Pancreas (tissue), 10 donors: Measurements from ENCODE around the gene ABCG1. TPM values are rescaled to one million over a fixed set of nuclear protein-coding genes. Genes with fewer than 3 reads are reported as not detected.

ENCODE experiments used
- ATAC-seq, 4 donors: fragments of 200-7000 bp; cut with Tn5 transposase; one replicate each; pipeline versions ENCODE4 v1.8.0 to v1.9.1; 2020; ENCODE audit warnings: mild to moderate bottlenecking in 4 of 4, moderate library complexity in 4 of 4
- DNase-seq, 6 donors: peaks; one replicate each; pipeline ENCODE4 v3.0.0-alpha.2; 2020
- FAIRE-seq: peaks from 2 replicates; lab custom pipeline; 2012; peaks lifted over from hg19 to GRCh38; lab: Jason Lieb, UNC
- H3K27ac ChIP-seq, 4 donors: fragments of 200-600 bp; sonication (generic); 1 replicate in 3 of 4; 2 replicates in 1 of 4; pipeline versions ENCODE4 v1.5.0 to v1.8.0; 2020
- H3K27me3 ChIP-seq, 4 donors: fragments of 200-600 bp; one replicate each; pipeline ENCODE4 v1.8.0; 2021
- H3K36me3 ChIP-seq, 3 donors: fragments of 200-600 bp; sonication (generic) in 1 of 3; one replicate each; pipeline versions ENCODE4 v1.5.0 to v1.8.0; 2020 to 2021
- H3K4me1 ChIP-seq, 3 donors: fragments of 200-600 bp; one replicate each; pipeline ENCODE4 v1.8.0; 2021
- H3K4me3 ChIP-seq, 4 donors: fragments of 200-600 bp; sonication (generic) in 2 of 4; one replicate each; pipeline versions ENCODE4 v1.5.0 to v1.8.0; 2020 to 2021
- H3K9me3 ChIP-seq, 4 donors: fragments of 200-600 bp; one replicate each; pipeline ENCODE4 v1.8.0; 2021
- CTCF ChIP-seq, 4 donors: fragments of 200-600 bp; sonication (generic) in 3 of 4; IDR thresholded peaks; one replicate each; pipeline versions ENCODE4 v1.5.0 to v1.8.0; 2021; ENCODE audit warnings: antibody characterized with exemption in 4 of 4
- WGBS, 2 donors: extraction: QIAGEN DNeasy Blood & Tissue Kit; methylation state at CpG; one replicate each; pipeline ENCODE4 v1.1.7; 2013; 5-methylcytosine and 5-hydroxymethylcytosine counted together
- intact Hi-C, 3 donors: fragments of 100-400 bp; cut with DNase I; formaldehyde crosslinking; loops; one replicate each; pipeline versions ENCODE4 v1.11.1 to v1.14.2; 2022
- polyA plus RNA-seq, 2 donors: library from polyadenylated mRNA; stranded (reverse); fragments of 200-250 nt; gene quantifications; one replicate each; pipeline ENCODE4 v1.2.3, GENCODE V29; 2013
- total RNA-seq, 6 donors: library from RNA; stranded (reverse); fragmentation: NEBNext Ultra II Directional in 4 of 6; extraction: Animal tissue kit (Norgen Biotek cat#: 25700) in 4 of 6; gene quantifications; one replicate each; pipeline versions ENCODE4 v1.2.1 to v1.2.4, GENCODE V29; 2021 to 2023
- donor health status: healthy with polysubstance abuse.
- donor health status: DM: no; HTN: no; CAD: no; lungs with moderate emphysema.
- donor health status: DM: no; HTN: no; CAD: no.
- donor health status: control.
- donor health status: control.
- donor health status: Bipolar disorder and iron deficiency.
- donor health status: DM: yes; HTN: yes; CAD: no.
- donor health status: DM: no; HTN: no; CAD: no.
- donor health status: DM: no; HTN: no; CAD: no.
- donor health status: DM: yes; HTN: yes; CAD: no.

Gene ABCG1
- total and polyA plus RNA-seq, 8 donors, result 1.6 to 10.3 (median 4.2) TPM

- Histone ChIP-seq H3K36me3 (no peaks in the 10 kb centered on the region), H3K4me3 (no peak overlapping the region), H3K4me1 (no peaks in the 10 kb centered on the region), H3K27me3 (no peaks in the 10 kb centered on the region), H3K27ac (no peak overlapping the region), H3K9me3 (no peaks in the 10 kb centered on the region)
- DNase-seq (no peak), FAIRE-seq (no peak), ATAC-seq (no peak)
- WGBS, 2 donors, result 85 to 89% methylated on average over 29 of the region's 29 CpGs
- TF ChIP-seq CTCF (IDR thresholded peaks at IDR 0.05), result no peak
- intact Hi-C loops, result no loop called here
These were observed 54.2 kb downstream of the ABCG1 start for GRCh38 chr21:42272984-42273600.

GRCh38 chr21:42276076-42276475, 57.1 kb downstream of the ABCG1 start:
- no peak for TF ChIP-seq CTCF (IDR thresholded peaks at IDR 0.05)
- Histone ChIP-seq H3K9me3 (no peaks in the 10 kb centered on the region), H3K4me3 (no peak overlapping the region), H3K36me3 (no peaks in the 10 kb centered on the region), H3K27me3 (no peaks in the 10 kb centered on the region), H3K4me1 (no peaks in the 10 kb centered on the region), H3K27ac (no peak overlapping the region)
- ATAC-seq (no peak), DNase-seq (no peak), FAIRE-seq (no peak)
- 71 to 84% methylated on average over 13 of the region's 13 CpGs for WGBS, 2 donors
- intact Hi-C loops, result no loop called here

GRCh38 chr21:42276526-42277154, 57.7 kb downstream of the ABCG1 start:
- FAIRE-seq (no peak), DNase-seq (no peak), ATAC-seq (no peak)
- no peaks in the 10 kb centered on the region for H3K9me3 ChIP-seq
- WGBS, 2 donors, result 87 to 95% methylated on average over 17 of the region's 17 CpGs
- H3K4me3 ChIP-seq, result no peak overlapping the region
- TF ChIP-seq CTCF (IDR thresholded peaks at IDR 0.05), result no peak
- no peaks in the 10 kb centered on the region for H3K36me3 ChIP-seq
- no peak overlapping the region for H3K27ac ChIP-seq
- intact Hi-C loops, result no loop called here
- H3K4me1 ChIP-seq, result no peaks in the 10 kb centered on the region
- H3K27me3 ChIP-seq, result no peaks in the 10 kb centered on the region

GRCh38 chr21:42277593-42277992, 58.7 kb downstream of the ABCG1 start:
- H3K4me1 ChIP-seq, result no peaks in the 10 kb centered on the region
- no peak for FAIRE-seq
- intact Hi-C loops, result no loop called here
- no peak overlapping the region for H3K4me3 ChIP-seq
- TF ChIP-seq CTCF (IDR thresholded peaks at IDR 0.05), result no peak
- no peaks in the 10 kb centered on the region for H3K27me3 ChIP-seq
- H3K36me3 ChIP-seq, result no peaks in the 10 kb centered on the region
- H3K9me3 ChIP-seq, result no peaks in the 10 kb centered on the region
- ATAC-seq, result no peak
- 71 to 85% methylated on average over 4 of the region's 4 CpGs for WGBS, 2 donors
- H3K27ac ChIP-seq, result no peak overlapping the region
- DNase-seq, result no peak
